GM19240 (cell line): ENCODE results near the gene ERC1.
A peak's percentile ranks its signal among the peaks of the same experiment; 100 is the strongest.

Experiments
- DNase-seq: peaks from one replicate; pipeline ENCODE4 v3.0.0; 2011; ENCODE audit warnings: low spot score; ENCODE audit not compliant: insufficient read length

Gene ERC1

GRCh38 chr12:1531654-1532374 is 540.8 kb downstream of the ERC1 start:
- peak; percentile 35 for DNase-seq

GRCh38 chr12:1532375-1533165 is 541.5 kb downstream of the ERC1 start:
- DNase-seq, result no peak

- DNase-seq, result peak; percentile 60
Measured at GRCh38 chr12:1533205-1533601, 542.2 kb downstream of the ERC1 start.

- peak; percentile 68 for DNase-seq
Measured at GRCh38 chr12:1533602-1534304, 542.7 kb downstream of the ERC1 start.

GRCh38 chr12:1534748-1535147 is 543.7 kb downstream of the ERC1 start:
- DNase-seq, result peak; percentile 47

- DNase-seq, result no peak
Measured at GRCh38 chr12:1536817-1537216, 545.8 kb downstream of the ERC1 start.

- no peak for DNase-seq
Measured at GRCh38 chr12:1539135-1539534, 548.1 kb downstream of the ERC1 start.

- DNase-seq, result no peak
Measured at GRCh38 chr12:1540690-1541089, 549.7 kb downstream of the ERC1 start.

GRCh38 chr12:1542599-1542998 is 551.6 kb downstream of the ERC1 start:
- DNase-seq, result no peak

- DNase-seq, result no peak
Measured at GRCh38 chr12:1544996-1545700, 554.1 kb downstream of the ERC1 start.
